HuH-7 (cell line): ENCODE results near the gene P2RY2.

Experiments used
- DNase-seq: peaks from one replicate; pipeline ENCODE4 v3.0.0; 2011; ENCODE audit warnings: low spot score

The P2RY2 gene

GRCh38 chr11:73244589-73245240 lies 26.6 kb downstream of the P2RY2 start:
- DNase-seq, result no peak

GRCh38 chr11:73245461-73245860 lies 27.4 kb downstream of the P2RY2 start:
- DNase-seq, result no peak

GRCh38 chr11:73246303-73246702 lies 28.2 kb downstream of the P2RY2 start:
- DNase-seq, result no peak

GRCh38 chr11:73248526-73249185 lies 30.6 kb downstream of the P2RY2 start:
- no peak for DNase-seq

- DNase-seq, result no peak
Observed at GRCh38 chr11:73249304-73249703, 31.2 kb downstream of the P2RY2 start.

- DNase-seq, result no peak
Observed at GRCh38 chr11:73249853-73250783, 32.0 kb downstream of the P2RY2 start.

GRCh38 chr11:73252577-73253191 lies 34.6 kb downstream of the P2RY2 start:
- no peak for DNase-seq

GRCh38 chr11:73257342-73258103 lies 39.4 kb downstream of the P2RY2 start:
- no peak for DNase-seq

GRCh38 chr11:73258104-73259035 lies 40.3 kb downstream of the P2RY2 start:
- no peak for DNase-seq

GRCh38 chr11:73259406-73260126 lies 41.5 kb downstream of the P2RY2 start:
- no peak for DNase-seq

- DNase-seq, result no peak
Observed at GRCh38 chr11:73260127-73260457, 42.0 kb downstream of the P2RY2 start.

GRCh38 chr11:73262851-73263495 lies 44.9 kb downstream of the P2RY2 start:
- no peak for DNase-seq

GRCh38 chr11:73263640-73264039 lies 45.6 kb downstream of the P2RY2 start:
- DNase-seq, result no peak

GRCh38 chr11:73265278-73265810 lies 47.3 kb downstream of the P2RY2 start:
- no peak for DNase-seq

GRCh38 chr11:73265853-73266645 lies 48.0 kb downstream of the P2RY2 start:
- DNase-seq, result no peak

- no peak for DNase-seq
Observed at GRCh38 chr11:73266646-73267020, 48.6 kb downstream of the P2RY2 start.

GRCh38 chr11:73267122-73267846 lies 49.2 kb downstream of the P2RY2 start:
- no peak for DNase-seq
